DND-41 (cell line): ENCODE data around the gene KLK6.

Source experiments
- ATAC-seq: fragments of 200-7000 bp; cut with Tn5 transposase; 3 replicates; pipeline ENCODE4 v1.9.1; 2021; ENCODE audit warnings: low read depth; ENCODE audit not compliant: insufficient read depth
- DNase-seq: peaks from one replicate; pipeline ENCODE4 v3.0.0-alpha.2; 2020
- H2AFZ ChIP-seq: 2 replicates; pipeline ENCODE4 v1.6.0; 2012; ENCODE audit warnings: low read depth, low read length
- H3K27ac ChIP-seq: 2 replicates; pipeline ENCODE4 v1.5.1; 2012; ENCODE audit warnings: low read length, inconsistent platforms
- H3K27me3 ChIP-seq: fragments of 200-600 bp; sonication (generic); 2 replicates; pipeline ENCODE4 v1.6.0; 2012; ENCODE audit warnings: low read length, mild to moderate bottlenecking, inconsistent platforms; ENCODE audit not compliant: insufficient read depth, poor library complexity
- H3K36me3 ChIP-seq: 2 replicates; pipeline ENCODE4 v1.5.1; 2012; ENCODE audit warnings: low read length, inconsistent platforms; ENCODE audit not compliant: insufficient read depth
- H3K4me1 ChIP-seq: 2 replicates; pipeline ENCODE4 v1.5.1; 2012; ENCODE audit warnings: mild to moderate bottlenecking, low read length; ENCODE audit not compliant: insufficient read depth
- H3K4me2 ChIP-seq: 2 replicates; pipeline ENCODE4 v1.6.0; 2012; ENCODE audit warnings: mild to moderate bottlenecking, moderate library complexity, low read length, inconsistent platforms; ENCODE audit not compliant: insufficient read depth
- H3K4me3 ChIP-seq, 2 experiments: fragments of 200-600 bp in 1 of 2; shearing (Covaris generic) in 1 of 2; 2 replicates each; pipeline ENCODE4 v1.5.1; 2012 to 2016; ENCODE audit warnings: inconsistent platforms in 2 of 2, low read length in 2 of 2, mild to moderate bottlenecking in 2 of 2, low read depth in 1 of 2, moderate library complexity in 1 of 2
- H3K79me2 ChIP-seq: 2 replicates; pipeline ENCODE4 v1.6.0; 2012; ENCODE audit warnings: low read length, inconsistent platforms; ENCODE audit not compliant: insufficient read depth
- H3K9ac ChIP-seq: 2 replicates; pipeline ENCODE4 v1.6.0; 2012; ENCODE audit warnings: low read depth, mild to moderate bottlenecking, inconsistent platforms, low read length, moderate library complexity
- H3K9me3 ChIP-seq: 2 replicates; pipeline ENCODE4 v1.5.1; 2012; ENCODE audit warnings: low read length, moderate library complexity, mild to moderate bottlenecking, inconsistent platforms; ENCODE audit not compliant: insufficient read depth, severe bottlenecking
- H4K20me1 ChIP-seq: 2 replicates; pipeline ENCODE4 v1.6.0; 2012; ENCODE audit warnings: low read length; ENCODE audit not compliant: insufficient read depth
- CTCF ChIP-seq: IDR thresholded peaks from 2 replicates; pipeline ENCODE4 v1.5.1; 2012; ENCODE audit warnings: borderline replicate concordance, low read length, moderate library complexity, mild to moderate bottlenecking; ENCODE audit not compliant: poor library complexity, severe bottlenecking; ENCODE audit errors: extremely low read depth
- EZH2 ChIP-seq: IDR thresholded peaks from 3 replicates; pipeline ENCODE4 v1.6.1; 2012; ENCODE audit warnings: borderline replicate concordance, low read depth, mild to moderate bottlenecking, moderate library complexity, low read length, inconsistent platforms; ENCODE audit not compliant: severe bottlenecking

KLK6 gene

GRCh38 chr19:50949861-50950260, 19.5 kb downstream of the KLK6 start:
- DNase-seq (no peak), ATAC-seq (no peak)
- H3K4me2 ChIP-seq: no peak overlapping the region
- no peaks in the 10 kb centered on the region for H3K79me2 ChIP-seq
- no peaks in the 10 kb centered on the region for H3K36me3 ChIP-seq
- no peaks in the 10 kb centered on the region; the same call in 1 of the 2 replicates for H4K20me1 ChIP-seq
- H3K9ac ChIP-seq: no peak overlapping the region
- no peaks in the 10 kb centered on the region for H3K9me3 ChIP-seq
- H2AFZ ChIP-seq: no peak overlapping the region
- H3K27ac ChIP-seq: no peak overlapping the region
- no peaks in the 10 kb centered on the region for H3K27me3 ChIP-seq
- TF ChIP-seq EZH2 (no peak), CTCF (no peak)
- H3K4me1 ChIP-seq: no peaks in the 10 kb centered on the region
- no peak overlapping the region for H3K4me3 ChIP-seq

DNA sequence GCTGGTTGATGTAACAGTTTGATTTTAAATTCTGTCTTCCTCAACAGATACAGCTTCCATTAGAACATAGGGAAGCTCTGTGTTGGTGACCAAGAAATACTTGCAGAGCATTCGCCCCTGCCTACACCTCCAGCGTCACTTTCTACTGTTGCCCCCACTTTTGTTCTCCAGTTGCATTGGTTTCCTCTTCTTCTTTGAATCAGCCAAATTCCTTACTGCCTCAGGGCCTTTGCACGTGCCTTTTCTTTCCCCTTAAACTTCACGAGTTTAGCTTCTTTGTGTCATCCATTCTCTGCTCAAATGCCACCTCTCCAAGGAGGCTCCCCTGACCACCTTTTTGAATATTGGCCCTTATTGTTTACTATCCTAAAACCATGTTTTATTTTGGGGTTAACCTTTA, 22.3 kb downstream of the KLK6 start:
- DNase-seq: no peak
- no peaks in the 10 kb centered on the region for H3K9me3 ChIP-seq
- H2AFZ ChIP-seq: no peak overlapping the region
- no peak overlapping the region for H3K27ac ChIP-seq
- no peaks in the 10 kb centered on the region for H3K36me3 ChIP-seq
- no peak overlapping the region for H3K9ac ChIP-seq
- no peaks in the 10 kb centered on the region for H3K27me3 ChIP-seq
- no peaks in the 10 kb centered on the region for H3K79me2 ChIP-seq
- no peak overlapping the region for H3K4me3 ChIP-seq
- TF ChIP-seq EZH2 (no peak), CTCF (no peak)
- H3K4me2 ChIP-seq: no peak overlapping the region
- H4K20me1 ChIP-seq: no peaks in the 10 kb centered on the region
- no peaks in the 10 kb centered on the region for H3K4me1 ChIP-seq
- no peak for ATAC-seq

DNA sequence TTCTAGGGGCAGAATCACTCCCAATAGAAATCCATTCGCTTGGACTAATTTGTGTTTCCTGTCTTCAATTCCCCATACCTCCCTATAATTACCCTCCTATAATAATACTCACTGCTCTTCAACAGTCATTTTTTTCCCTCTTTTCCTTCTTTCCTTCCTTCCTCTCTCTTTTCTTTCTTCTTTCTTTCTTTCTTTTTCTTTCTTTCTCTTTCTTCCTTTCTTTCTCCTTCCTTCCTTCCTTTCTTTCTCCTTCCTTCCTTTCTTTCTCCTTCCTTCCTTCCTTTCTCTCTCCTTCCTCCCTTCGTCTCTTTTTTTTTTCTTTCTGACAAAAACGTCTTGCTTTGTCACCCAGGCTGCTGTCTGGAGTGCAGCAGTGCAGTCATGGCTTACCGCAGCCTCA, 24.6 kb downstream of the KLK6 start:
- no peaks in the 10 kb centered on the region for H3K4me1 ChIP-seq
- no peaks in the 10 kb centered on the region for H3K9me3 ChIP-seq
- H3K79me2 ChIP-seq: no peaks in the 10 kb centered on the region
- no peak overlapping the region for H3K4me3 ChIP-seq
- no peaks in the 10 kb centered on the region for H4K20me1 ChIP-seq
- ATAC-seq (no peak), DNase-seq (no peak)
- no peaks in the 10 kb centered on the region for H3K27me3 ChIP-seq
- no peak overlapping the region for H3K4me2 ChIP-seq
- no peaks in the 10 kb centered on the region for H3K36me3 ChIP-seq
- no peak overlapping the region for H3K9ac ChIP-seq
- TF ChIP-seq CTCF (no peak), EZH2 (no peak)
- H3K27ac ChIP-seq: no peak overlapping the region
- H2AFZ ChIP-seq: no peak overlapping the region

DNA sequence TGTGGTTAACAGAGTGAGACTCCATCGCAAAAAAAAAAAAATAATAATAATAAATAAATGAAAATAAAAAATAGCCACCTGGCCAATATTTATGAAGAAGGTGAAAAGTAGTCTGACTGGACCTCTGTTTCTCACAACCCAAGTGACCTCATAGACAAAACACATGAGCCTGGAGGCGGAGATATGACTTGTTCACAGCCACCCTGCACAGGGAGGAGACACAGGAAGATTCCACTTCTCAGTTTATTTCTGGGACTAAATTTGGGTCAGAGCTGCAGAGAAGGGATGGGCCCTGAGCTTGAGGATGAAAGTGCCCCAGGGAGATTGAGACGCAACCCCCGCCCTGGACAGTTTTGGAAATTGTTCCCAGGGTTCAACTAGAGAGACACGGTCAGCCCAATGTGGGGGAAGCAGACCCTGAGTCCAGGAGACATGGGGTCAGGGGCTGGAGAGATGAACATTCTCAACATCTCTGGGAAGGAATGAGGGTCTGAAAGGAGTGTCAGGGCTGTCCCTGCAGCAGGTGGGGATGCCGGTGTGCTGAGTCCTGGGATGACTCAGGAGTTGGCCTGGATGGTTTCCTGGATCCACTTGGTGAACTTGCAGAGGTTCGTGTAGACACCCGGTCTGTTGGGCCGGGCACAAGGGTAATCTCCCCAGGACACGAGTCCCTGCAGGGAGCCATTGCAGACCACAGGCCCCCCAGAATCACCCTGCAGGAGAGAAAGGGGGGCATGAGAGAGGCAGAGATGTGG, 26.1 kb downstream of the KLK6 start:
- Histone ChIP-seq H2AFZ (no peak overlapping the region), H3K4me1 (no peaks in the 10 kb centered on the region), H3K36me3 (no peaks in the 10 kb centered on the region), H3K4me3 (no peak overlapping the region), H3K27ac (no peak overlapping the region), H3K9me3 (no peaks in the 10 kb centered on the region), H3K9ac (no peak overlapping the region), H3K27me3 (no peaks in the 10 kb centered on the region), H4K20me1 (no peaks in the 10 kb centered on the region), H3K4me2 (no peak overlapping the region), H3K79me2 (no peaks in the 10 kb centered on the region)
- ATAC-seq (no peak), DNase-seq (no peak)
- TF ChIP-seq EZH2 (no peak), CTCF (no peak)
